Panc1 (cell line): ENCODE measurements around the gene BABAM2.
"Not testable (repeated sequence)": the region's sequence is repeated elsewhere in the genome, so short reads cannot be mapped to it uniquely, and the experiment has no call there.

Source experiments
- CTCF ChIP-seq: fragments of 450-650 bp; IDR thresholded peaks from 2 replicates; pipeline ENCODE4 v1.5.1; 2017; ENCODE audit warnings: mild to moderate bottlenecking
- POLR2AphosphoS5 ChIP-seq: IDR thresholded peaks from 2 replicates; pipeline ENCODE4 v1.6.1; 2012; ENCODE audit warnings: mild to moderate bottlenecking, low read depth, low read length, moderate library complexity
- REST ChIP-seq, 2 experiments: IDR thresholded peaks; 2 replicates each; pipeline ENCODE4 v1.6.1; 2011 to 2012; ENCODE audit warnings: low read depth in 2 of 2, control low read depth in 1 of 2, low read length in 1 of 2, mild to moderate bottlenecking in 1 of 2, moderate library complexity in 1 of 2; ENCODE audit not compliant: insufficient read depth in 1 of 2
- SIN3A ChIP-seq: IDR thresholded peaks from 2 replicates; pipeline ENCODE4 v1.6.1; 2012; ENCODE audit warnings: low read depth, mild to moderate bottlenecking, low read length, moderate library complexity, borderline replicate concordance; ENCODE audit not compliant: insufficient read depth
- TCF7L2 ChIP-seq: IDR thresholded peaks from 2 replicates; pipeline ENCODE4 v1.6.1; 2011; ENCODE audit warnings: mild to moderate bottlenecking, low read depth, low read length, inconsistent platforms

DNA sequence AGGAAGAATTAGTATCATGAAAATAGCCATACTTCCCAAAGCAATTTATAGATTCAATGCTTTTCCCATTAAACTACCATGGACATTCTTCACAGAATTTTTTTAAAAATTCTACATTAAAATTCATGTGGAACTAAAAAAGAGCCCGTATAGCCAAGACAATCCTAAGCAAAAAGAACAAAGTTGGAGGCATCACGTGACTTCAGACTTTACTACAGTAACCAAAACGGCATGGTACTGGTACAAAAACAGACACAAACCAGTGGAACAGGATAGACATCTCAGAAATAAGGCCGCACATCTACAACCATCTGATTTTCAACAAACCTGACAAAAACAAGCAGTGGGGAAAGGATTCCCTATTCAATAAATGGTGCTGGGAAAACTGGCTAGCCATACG is 440.2 kb downstream of the BABAM2 start:
- not testable (repeated sequence) for TF ChIP-seq POLR2AphosphoS5; REST (IDR thresholded peaks at IDR 0.05; ENCODE audit: insufficient read depth in 1 of 2, low read depth in 2 of 2, low read length in 1 of 2); CTCF; SIN3A; TCF7L2
